ENCODE results near the gene KYNU. TPM values are rescaled to one million over a fixed set of nuclear protein-coding genes. Genes with fewer than 3 reads are reported as not detected.

Gene KYNU
- total RNA-seq, 1 experiment from 2014 or later = 0.37 TPM

- H3T11ph ChIP-seq (ENCODE audit: low read length) = no peak overlapping the region
- no peak overlapping the region for H2BK20ac ChIP-seq (ENCODE audit: low read depth, low read length, poor library complexity, severe bottlenecking)
- H4K8ac ChIP-seq (replicated peaks; ENCODE audit: insufficient read length, low read depth, low read length) = no peak overlapping the region
- no peaks in the 10 kb centered on the region for H3K27me3 ChIP-seq (ENCODE audit: insufficient read depth, low read length)
- no peak overlapping the region for H3K56ac ChIP-seq (ENCODE audit: insufficient read length, low read depth, low read length)
- no peak overlapping the region for H2AK5ac ChIP-seq (ENCODE audit: insufficient read length, low read length)
- no peak overlapping the region for H2BK15ac ChIP-seq (ENCODE audit: low read depth, low read length)
- no CpG with 5 or more reads among the region's 2 CpGs for WGBS (ENCODE audit: extremely low coverage, insufficient read length, low lambda C conversion rate)
- H3K27ac ChIP-seq (ENCODE audit: insufficient read length, low read depth, low read length) = no peak overlapping the region
- TF ChIP-seq CTCF (conservative IDR thresholded peaks at IDR 0.05) = no peak
- H2BK12ac ChIP-seq (ENCODE audit: insufficient read length, low read depth, low read length) = no peak overlapping the region
- H3K14ac ChIP-seq (ENCODE audit: insufficient read depth, low read length) = no peak overlapping the region
- H3K4ac ChIP-seq (ENCODE audit: low read depth, low read length) = no peak overlapping the region
- H3K23ac ChIP-seq (ENCODE audit: insufficient read length, low read depth, low read length) = no peak overlapping the region
- Mint-ChIP-seq H3K9me3 (no peaks in the 10 kb centered on the region), H3K4me3 (no peak overlapping the region), H3K4me1 (no peaks in the 10 kb centered on the region), H3K27ac (no peak overlapping the region), H3K27me3 (ENCODE audit: low read depth) (no peaks in the 10 kb centered on the region), H3K36me3 (ENCODE audit: insufficient read depth in 1 of 3, low read depth in 3 of 3) (no peaks in the 10 kb centered on the region)
- no peak overlapping the region for H4K91ac ChIP-seq (ENCODE audit: insufficient read length, low read depth, low read length)
- no peak overlapping the region for H4K5ac ChIP-seq (ENCODE audit: insufficient read length, low read depth, low read length)
- no peaks in the 10 kb centered on the region for H3K79me1 ChIP-seq (ENCODE audit: insufficient read depth, low read depth, low read length, poor library complexity, severe bottlenecking)
- H4K20me1 ChIP-seq (ENCODE audit: control insufficient read depth, insufficient read depth, insufficient read length) = no peaks in the 10 kb centered on the region
- H2BK120ac ChIP-seq (ENCODE audit: low read depth, low read length, poor library complexity, severe bottlenecking) = no peak overlapping the region
- no peak overlapping the region for H3K4me2 ChIP-seq (ENCODE audit: insufficient read depth, insufficient read length, low read length)
- H3K18ac ChIP-seq (ENCODE audit: insufficient read length, low read depth, low read length) = no peak overlapping the region
- no peaks in the 10 kb centered on the region for H3K79me2 ChIP-seq (ENCODE audit: insufficient read depth, low read length)
- no peaks in the 10 kb centered on the region for H3K9me3 ChIP-seq (ENCODE audit: control insufficient read depth, low read depth, low read length)
- H3K9ac ChIP-seq (ENCODE audit: extremely low read depth, insufficient read length, low read length) = no peak overlapping the region
- no peak overlapping the region for H2AFZ ChIP-seq (ENCODE audit: low read length)
- no peak overlapping the region for H2BK5ac ChIP-seq (ENCODE audit: insufficient read length, low read length)
- no peaks in the 10 kb centered on the region for H3K4me1 ChIP-seq (ENCODE audit: insufficient read depth, low read length)
- no peaks in the 10 kb centered on the region for H3K23me2 ChIP-seq (ENCODE audit: insufficient read length, low read depth, low read length, poor library complexity, severe bottlenecking)
- DNase-seq = no peak
Measured at GRCh38 chr2:142994665-142995064, 117.2 kb downstream of the KYNU start.

Data from H9 (cell line).